ENCODE measurements around the gene DAPK1.

DNA sequence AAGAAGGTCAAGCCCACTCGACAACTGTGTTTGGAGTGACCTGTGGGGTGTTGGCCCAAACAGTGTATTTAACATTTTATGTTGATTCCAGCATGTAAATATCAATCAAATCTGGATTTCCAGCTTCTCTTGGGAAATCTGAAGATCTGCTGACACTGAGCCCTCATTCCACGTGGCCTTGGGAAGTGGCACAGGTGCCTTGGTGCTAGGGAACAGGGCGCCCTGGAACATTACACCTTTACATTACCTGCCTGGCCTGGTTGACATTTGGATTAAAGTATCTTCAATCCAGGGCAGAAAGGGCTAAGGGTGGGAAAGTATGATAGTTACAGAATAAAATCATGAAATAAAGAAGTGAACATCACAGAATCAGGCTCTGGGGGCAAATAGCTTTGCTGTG is 143.4 kb downstream of the DAPK1 start:
- TF ChIP-seq POLR2A (IDR thresholded peaks at IDR 0.05; ENCODE audit: low read length), result no peak
- TF ChIP-seq GATA1 (IDR thresholded peaks at IDR 0.05; ENCODE audit: low read depth, low read length), result no peak

All from erythroblast (primary cell).